ENCODE results near the gene MGME1.

Gene MGME1

GRCh38 chr20:18030020-18030419, 61.2 kb downstream of the MGME1 start:
- no peak for DNase-seq

GRCh38 chr20:18031050-18031449, 62.2 kb downstream of the MGME1 start:
- DNase-seq = no peak

GRCh38 chr20:18031888-18032509, 63.2 kb downstream of the MGME1 start:
- no peak for DNase-seq

GRCh38 chr20:18032977-18033892, 64.4 kb downstream of the MGME1 start:
- DNase-seq = no peak

- DNase-seq = no peak
Observed at GRCh38 chr20:18034039-18034438, 65.2 kb downstream of the MGME1 start.

GRCh38 chr20:18039063-18039462, 70.2 kb downstream of the MGME1 start:
- no peak for DNase-seq

All from activated CD8-positive, alpha-beta memory T cell treated with anti-CD3 and anti-CD28 coated beads, Interleukin-2, amount 50 U/mL, for 4 hours (primary cell).